HG03565 (cell line): Measurements from ENCODE around the gene PITPNM3.
"Not testable (repeated sequence)": the region's sequence is repeated elsewhere in the genome, so short reads cannot be mapped to it uniquely, and the experiment has no call there.

Experiments
- ATAC-seq: cut with Tn5 transposase; IDR thresholded peaks from one replicate; pipeline ENCODE4 v1.9.1; 2021; ENCODE audit warnings: mild to moderate bottlenecking, moderate library complexity; ENCODE audit not compliant: unreplicated experiment

PITPNM3 gene

GRCh38 chr17:6575596-6575988 lies 19.2 kb upstream of the PITPNM3 start:
- no peak for ATAC-seq

- no peak for ATAC-seq
These were observed 18.6 kb upstream of the PITPNM3 start for GRCh38 chr17:6574687-6575595.

- no peak for ATAC-seq
These were observed 17.8 kb upstream of the PITPNM3 start for GRCh38 chr17:6573982-6574686.

- not testable (repeated sequence) for ATAC-seq
These were observed 17.1 kb upstream of the PITPNM3 start for GRCh38 chr17:6573495-6573894.

GRCh38 chr17:6572972-6573370 lies 16.6 kb upstream of the PITPNM3 start:
- no peak for ATAC-seq

- ATAC-seq, result no peak
These were observed 15.1 kb upstream of the PITPNM3 start for GRCh38 chr17:6571452-6571781.

- ATAC-seq, result no peak
These were observed 14.5 kb upstream of the PITPNM3 start for GRCh38 chr17:6570731-6571451.

- no peak for ATAC-seq
These were observed 13.3 kb upstream of the PITPNM3 start for GRCh38 chr17:6569370-6570285.

- no peak for ATAC-seq
These were observed 11.9 kb upstream of the PITPNM3 start for GRCh38 chr17:6568184-6568758.

- ATAC-seq, result no peak
These were observed 11.3 kb upstream of the PITPNM3 start for GRCh38 chr17:6567528-6568183.

GRCh38 chr17:6561446-6561845 lies 5.1 kb upstream of the PITPNM3 start:
- ATAC-seq, result no peak

- no peak for ATAC-seq
These were observed 4.1 kb upstream of the PITPNM3 start for GRCh38 chr17:6560496-6560895.

GRCh38 chr17:6559753-6560215 lies 3.4 kb upstream of the PITPNM3 start:
- no peak for ATAC-seq

- ATAC-seq, result no peak
These were observed 2.8 kb upstream of the PITPNM3 start for GRCh38 chr17:6558932-6559752.

GRCh38 chr17:6558276-6558675 lies 1.9 kb upstream of the PITPNM3 start:
- ATAC-seq, result no peak

- ATAC-seq, result no peak
These were observed 684 bp upstream of the PITPNM3 start for GRCh38 chr17:6557040-6557438.

- no peak for ATAC-seq
These were observed 829 bp downstream of the PITPNM3 start for GRCh38 chr17:6555331-6556120.

GRCh38 chr17:6554871-6555330 lies 1.5 kb downstream of the PITPNM3 start:
- no peak for ATAC-seq
